CD4-positive, CD25-positive, alpha-beta regulatory T cell (primary cell): ENCODE data around the gene HCK. TPM values are rescaled to one million over a fixed set of nuclear protein-coding genes. Genes with fewer than 3 reads are reported as not detected.
A peak's percentile ranks its signal among the peaks of the same experiment; 100 is the strongest.

Experiments
- ATAC-seq, 2 donors: fragments of 150-1000 bp; cut with Tn5 transposase; one replicate each; pipeline ENCODE4 v1.10.0; 2021; ENCODE audit warnings: low read depth in 2 of 2, moderate number of reproducible peaks in 2 of 2, moderate library complexity in 1 of 2
- DNase-seq, 3 donors: peaks; one replicate each; pipeline versions ENCODE4 v3.0.0 to v3.0.0-alpha.2; 2012 to 2022; ENCODE audit warnings: mixed read lengths in 1 of 3
- H3K27ac ChIP-seq: one replicate; pipeline ENCODE4 v1.7.0; 2013; ENCODE audit warnings: mild to moderate bottlenecking, low read length; ENCODE audit not compliant: insufficient read depth, poor library complexity, severe bottlenecking
- H3K27me3 ChIP-seq: one replicate; pipeline ENCODE4 v1.7.0; 2013; ENCODE audit warnings: low read length; ENCODE audit not compliant: control insufficient read depth, insufficient read depth
- H3K36me3 ChIP-seq: one replicate; pipeline ENCODE4 v1.7.0; 2013; ENCODE audit warnings: mild to moderate bottlenecking, low read length, moderate library complexity; ENCODE audit not compliant: control insufficient read depth, insufficient read depth
- H3K4me1 ChIP-seq: 2 replicates; pipeline ENCODE4 v1.7.0; 2013; ENCODE audit warnings: mild to moderate bottlenecking, low read length; ENCODE audit not compliant: insufficient read depth, control insufficient read depth, poor library complexity, severe bottlenecking
- H3K4me3 ChIP-seq: one replicate; pipeline ENCODE4 v1.7.0; 2013; ENCODE audit warnings: low read depth, mild to moderate bottlenecking, low read length, moderate library complexity
- H3K9me3 ChIP-seq, 2 experiments: 1 replicate in 1 of 2; 2 replicates in 1 of 2; pipeline ENCODE4 v1.7.0; 2013; ENCODE audit warnings: low read length in 2 of 2, mild to moderate bottlenecking in 1 of 2, moderate library complexity in 1 of 2; ENCODE audit not compliant: control insufficient read depth in 2 of 2
- H3K27ac Mint-ChIP-seq, 3 donors: one replicate each; pipeline ENCODE4 v1.8.0; 2020 to 2022; ENCODE audit warnings: mild to moderate bottlenecking in 3 of 3, mixed read lengths in 3 of 3, moderate library complexity in 2 of 3
- H3K27me3 Mint-ChIP-seq: one replicate; pipeline ENCODE4 v1.8.0; 2022; ENCODE audit warnings: mild to moderate bottlenecking, mixed read lengths
- H3K36me3 Mint-ChIP-seq: one replicate; pipeline ENCODE4 v1.8.0; 2020; ENCODE audit warnings: mixed read lengths
- H3K4me1 Mint-ChIP-seq, 4 donors: one replicate each; pipeline ENCODE4 v1.8.0; 2020 to 2022; ENCODE audit warnings: mixed read lengths in 4 of 4, mild to moderate bottlenecking in 1 of 4
- H3K4me3 Mint-ChIP-seq, 4 donors: one replicate each; pipeline ENCODE4 v1.8.0; 2020 to 2022; ENCODE audit warnings: mild to moderate bottlenecking in 4 of 4, mixed read lengths in 4 of 4, moderate library complexity in 3 of 4
- H3K9me3 Mint-ChIP-seq, 7 donors: one replicate each; pipeline ENCODE4 v1.8.0; 2020 to 2022; ENCODE audit warnings: mixed read lengths in 7 of 7, mild to moderate bottlenecking in 3 of 7, moderate library complexity in 2 of 7
- polyA plus RNA-seq, 4 donors: library from polyadenylated mRNA; unstranded; fragments of 300-500 nt; fragmentation: Illumina TruSeq; gene quantifications; one replicate each; pipeline ENCODE4 v1.2.3, GENCODE V29; 2021
- total RNA-seq: library from RNA; stranded (reverse); gene quantifications from one replicate; pipeline ENCODE4 v1.2.3, GENCODE V29; 2022

Gene HCK
- total and polyA plus RNA-seq, 5 donors from 2014 or later: 0.23 to 0.87 (median 0.25) TPM; not detected in 2

GRCh38 chr20:32040142-32040953 lies 11.7 kb upstream of the HCK start:
- Histone ChIP-seq H3K27ac (no peak overlapping the region), H3K36me3 (no peaks in the 10 kb centered on the region), H3K27me3 (peaks cover 16% of the 10 kb centered on the region), H3K9me3 (no peaks in the 10 kb centered on the region), H3K4me3 (no peak overlapping the region), H3K4me1 (no peaks in the 10 kb centered on the region)
- H3K36me3 Mint-ChIP-seq: no peaks in the 10 kb centered on the region
- no peak overlapping the region for H3K4me3 Mint-ChIP-seq
- peaks cover 0 to 3% (median 0%) of the 10 kb centered on the region in 4 donors for H3K4me1 Mint-ChIP-seq
- no peak for DNase-seq
- H3K27ac Mint-ChIP-seq: no peak overlapping the region
- no peaks in the 10 kb centered on the region for H3K9me3 Mint-ChIP-seq
- ATAC-seq: peak; percentile 53 to 60
- H3K27me3 Mint-ChIP-seq: peaks cover 46% of the 10 kb centered on the region

DNA sequence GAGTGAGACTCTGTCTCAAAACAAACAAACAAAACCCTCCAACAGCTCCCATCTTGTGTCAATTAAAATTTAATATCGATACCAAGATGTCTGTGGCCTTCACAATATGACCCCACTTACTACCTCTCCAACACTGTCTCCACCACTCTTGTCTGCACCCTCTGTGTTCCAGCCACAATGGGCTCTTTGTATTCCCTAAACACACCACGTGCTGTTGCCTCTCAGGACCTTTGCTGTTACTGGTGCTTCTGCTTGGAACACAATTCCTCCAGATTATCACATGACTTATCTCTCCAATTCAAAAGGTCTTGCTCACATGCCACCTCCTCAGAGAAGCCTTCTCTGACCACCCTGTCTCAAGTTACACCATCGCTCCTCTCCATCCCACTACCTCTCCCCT lies 6.0 kb upstream of the HCK start:
- ATAC-seq (no peak), DNase-seq (no peak)
- Histone ChIP-seq H3K27me3 (peaks cover 21% of the 10 kb centered on the region), H3K27ac (no peak overlapping the region), H3K36me3 (no peaks in the 10 kb centered on the region), H3K4me1 (peaks cover 1% of the 10 kb centered on the region), H3K9me3 (no peaks in the 10 kb centered on the region), H3K4me3 (no peak overlapping the region)
- H3K27ac Mint-ChIP-seq: no peak overlapping the region
- no peak overlapping the region for H3K4me3 Mint-ChIP-seq
- H3K36me3 Mint-ChIP-seq: peaks cover 7% of the 10 kb centered on the region
- no peaks in the 10 kb centered on the region for H3K9me3 Mint-ChIP-seq
- peaks cover 0 to 5% (median 1%) of the 10 kb centered on the region in 4 donors for H3K4me1 Mint-ChIP-seq
- H3K27me3 Mint-ChIP-seq: peaks cover 58% of the 10 kb centered on the region

DNA sequence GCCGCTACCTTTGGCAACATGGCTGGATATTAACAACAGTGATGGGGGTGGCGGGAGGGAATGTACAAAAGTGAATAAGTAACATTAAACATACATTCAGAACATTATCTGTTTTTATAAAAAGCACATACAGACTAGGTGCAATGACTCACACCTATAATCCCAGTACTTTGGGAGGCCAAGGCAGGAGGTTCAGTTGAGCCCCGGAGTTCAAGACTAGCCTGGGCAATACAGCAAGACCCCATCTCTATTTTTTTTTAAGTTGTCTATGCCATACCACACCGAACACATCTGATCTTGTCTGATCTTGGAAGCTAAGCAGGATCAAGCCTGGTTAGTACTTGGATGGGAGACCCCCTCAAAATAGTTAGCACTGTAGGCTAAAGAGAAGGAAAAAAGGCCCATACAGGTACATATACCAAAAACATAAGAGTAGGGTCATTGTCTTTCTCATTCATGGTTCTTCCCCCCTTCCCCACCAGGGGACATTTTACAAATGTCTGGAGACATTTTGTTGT lies 1.7 kb upstream of the HCK start:
- Mint-ChIP-seq H3K36me3 (peaks cover 7% of the 10 kb centered on the region), H3K27me3 (peaks cover 77% of the 10 kb centered on the region), H3K9me3 (peaks cover 0 to 3% (median 0%) of the 10 kb centered on the region in 7 donors), H3K27ac (no peak overlapping the region), H3K4me3 (no peak overlapping the region), H3K4me1 (peaks cover 0 to 20% (median 12%) of the 10 kb centered on the region in 4 donors)
- Histone ChIP-seq H3K27me3 (peaks cover 30% of the 10 kb centered on the region), H3K4me3 (no peak overlapping the region), H3K9me3 (no peaks in the 10 kb centered on the region), H3K36me3 (no peaks in the 10 kb centered on the region), H3K4me1 (peaks cover 22% of the 10 kb centered on the region), H3K27ac (no peak overlapping the region)
- ATAC-seq (no peak), DNase-seq (no peak)

DNA sequence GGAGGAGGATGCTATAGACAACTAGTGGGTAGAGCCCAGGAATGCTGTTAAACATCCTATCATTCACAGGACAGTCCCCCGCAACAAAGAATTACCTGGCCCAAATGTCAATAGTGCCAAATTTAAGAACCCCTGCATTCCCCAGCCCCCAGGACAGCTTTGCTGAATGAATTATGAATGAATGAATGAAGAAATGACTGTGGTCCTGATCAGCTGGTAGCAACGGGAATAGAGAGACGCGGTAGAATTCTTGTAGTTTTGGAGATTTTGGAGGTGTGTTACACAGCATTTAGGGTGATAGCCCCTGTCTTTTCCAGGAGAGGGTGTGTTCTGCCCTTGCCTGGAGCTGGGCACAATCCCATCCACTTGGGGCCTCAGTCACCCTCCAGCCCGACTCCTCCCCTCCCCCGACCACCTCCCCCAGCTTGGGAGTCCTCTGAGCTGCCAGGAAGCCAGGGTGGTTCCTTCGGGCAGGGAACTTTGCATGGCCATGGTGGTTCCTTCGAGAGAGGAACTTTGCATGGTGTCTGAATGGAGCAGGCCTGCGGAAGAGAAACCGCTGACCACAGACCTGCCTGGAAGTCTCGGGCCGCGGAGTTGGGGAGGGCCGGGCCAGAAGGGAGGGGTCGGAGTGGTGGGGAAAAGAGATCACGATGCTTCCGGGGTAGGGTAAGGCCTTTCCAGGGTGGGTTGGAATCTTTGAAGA lies 1.0 kb upstream of the HCK start:
- Histone ChIP-seq H3K36me3 (no peaks in the 10 kb centered on the region), H3K4me1 (peaks cover 22% of the 10 kb centered on the region), H3K9me3 (no peaks in the 10 kb centered on the region), H3K4me3 (no peak overlapping the region), H3K27me3 (peaks cover 29% of the 10 kb centered on the region), H3K27ac (no peak overlapping the region)
- peaks cover 7% of the 10 kb centered on the region for H3K36me3 Mint-ChIP-seq
- peaks cover 77% of the 10 kb centered on the region for H3K27me3 Mint-ChIP-seq
- DNase-seq (no peak), ATAC-seq (no peak)
- peaks cover 0 to 20% (median 12%) of the 10 kb centered on the region in 4 donors for H3K4me1 Mint-ChIP-seq
- no peak overlapping the region for H3K27ac Mint-ChIP-seq
- H3K4me3 Mint-ChIP-seq: peak overlapping the region in 2 of 4 donors; percentile 5 to 49
- peaks cover 0 to 3% (median 0%) of the 10 kb centered on the region in 7 donors for H3K9me3 Mint-ChIP-seq

- H3K36me3 Mint-ChIP-seq: peaks cover 7% of the 10 kb centered on the region
- Histone ChIP-seq H3K4me1 (peaks cover 22% of the 10 kb centered on the region), H3K27me3 (peaks cover 26% of the 10 kb centered on the region), H3K36me3 (no peaks in the 10 kb centered on the region), H3K4me3 (no peak overlapping the region), H3K9me3 (no peaks in the 10 kb centered on the region), H3K27ac (no peak overlapping the region)
- peaks cover 77% of the 10 kb centered on the region for H3K27me3 Mint-ChIP-seq
- no peak for DNase-seq
- peaks cover 0 to 20% (median 12%) of the 10 kb centered on the region in 4 donors for H3K4me1 Mint-ChIP-seq
- ATAC-seq: no peak
- H3K27ac Mint-ChIP-seq: no peak overlapping the region
- H3K4me3 Mint-ChIP-seq: peak overlapping the region in 3 of 4 donors; percentile 39 to 61 (median 51)
- peaks cover 0 to 4% (median 0%) of the 10 kb centered on the region in 7 donors for H3K9me3 Mint-ChIP-seq
Observed at GRCh38 chr20:32051720-32052089, 337 bp upstream of the HCK start.

- H3K9me3 ChIP-seq: no peaks in the 10 kb centered on the region
- peaks cover 74% of the 10 kb centered on the region for H3K27me3 Mint-ChIP-seq
- H3K4me3 Mint-ChIP-seq: peak overlapping the region in 1 of 4 donors; percentile 12
- H3K36me3 ChIP-seq: no peaks in the 10 kb centered on the region
- H3K4me3 ChIP-seq: no peak overlapping the region
- H3K27me3 ChIP-seq: peaks cover 24% of the 10 kb centered on the region
- peaks cover 0 to 20% (median 12%) of the 10 kb centered on the region in 4 donors for H3K4me1 Mint-ChIP-seq
- ATAC-seq (peak in 1 of 2 donors; percentile 27), DNase-seq (no peak)
- H3K9me3 Mint-ChIP-seq: peaks cover 0 to 5% (median 0%) of the 10 kb centered on the region in 7 donors
- peaks cover 7% of the 10 kb centered on the region for H3K36me3 Mint-ChIP-seq
- no peak overlapping the region for H3K27ac ChIP-seq
- H3K27ac Mint-ChIP-seq: no peak overlapping the region
- H3K4me1 ChIP-seq: peaks cover 22% of the 10 kb centered on the region
Observed at GRCh38 chr20:32052778-32053362, 828 bp downstream of the HCK start.

DNA sequence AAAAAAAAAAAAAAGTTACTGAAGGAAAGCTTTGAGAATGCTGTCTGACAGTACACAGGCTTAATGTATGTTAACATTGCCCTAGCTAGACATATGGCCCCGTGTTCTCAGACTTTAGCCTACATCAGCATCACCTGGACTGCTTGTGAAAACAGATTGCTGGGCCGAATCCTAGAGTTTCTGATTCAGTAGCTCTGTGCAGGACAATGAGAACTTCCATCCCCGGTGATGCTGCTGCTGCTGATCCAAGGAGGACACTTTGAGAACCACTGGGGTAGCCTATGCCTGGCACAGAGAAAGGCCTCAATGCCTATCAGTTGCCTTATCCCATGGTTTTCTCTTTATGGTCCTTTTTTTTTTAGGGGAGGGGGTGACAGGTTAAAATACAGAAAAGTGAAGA lies 1.6 kb downstream of the HCK start:
- H3K9me3 Mint-ChIP-seq: peaks cover 0 to 5% (median 0%) of the 10 kb centered on the region in 7 donors
- Histone ChIP-seq H3K4me1 (peaks cover 22% of the 10 kb centered on the region), H3K9me3 (no peaks in the 10 kb centered on the region), H3K27me3 (peaks cover 24% of the 10 kb centered on the region), H3K27ac (no peak overlapping the region), H3K4me3 (no peak overlapping the region), H3K36me3 (no peaks in the 10 kb centered on the region)
- no peak overlapping the region for H3K27ac Mint-ChIP-seq
- DNase-seq (no peak), ATAC-seq (no peak)
- peaks cover 7% of the 10 kb centered on the region for H3K36me3 Mint-ChIP-seq
- no peak overlapping the region for H3K4me3 Mint-ChIP-seq
- H3K27me3 Mint-ChIP-seq: peaks cover 68% of the 10 kb centered on the region
- peaks cover 0 to 20% (median 12%) of the 10 kb centered on the region in 4 donors for H3K4me1 Mint-ChIP-seq
